Gastroesophageal sphincter (tissue), 4 donors: ENCODE results near the gene HYAL4. TPM values are rescaled to one million over a fixed set of nuclear protein-coding genes. Genes with fewer than 3 reads are reported as not detected.

ENCODE experiments used
- ATAC-seq: fragments of 150-250 bp; one replicate; pipeline ENCODE4 v1.9.1; 2016; ENCODE audit warnings: mild to moderate bottlenecking, moderate library complexity
- H3K27ac ChIP-seq, 4 donors: fragments of 200-600 bp; sonication (generic) in 3 of 4; 1 replicate in 3 of 4; 2 replicates in 1 of 4; pipeline ENCODE4 v1.5.1; 2016 to 2019
- H3K27me3 ChIP-seq: fragments of 200-600 bp; sonication (generic); one replicate; pipeline ENCODE4 v1.5.1; 2019
- H3K36me3 ChIP-seq, 2 donors: fragments of 200-600 bp; sonication (generic); one replicate each; pipeline ENCODE4 v1.5.1; 2019; ENCODE audit warnings: control low read depth in 1 of 2
- H3K4me1 ChIP-seq, 3 donors: fragments of 200-600 bp; sonication (generic); 1 replicate in 2 of 3; 2 replicates in 1 of 3; pipeline ENCODE4 v1.5.1; 2016 to 2019; ENCODE audit warnings: control low read depth in 2 of 3
- H3K4me3 ChIP-seq, 2 donors: fragments of 200-600 bp; sonication (generic); one replicate each; pipeline ENCODE4 v1.5.1; 2019; ENCODE audit warnings: mild to moderate bottlenecking in 1 of 2, moderate library complexity in 1 of 2
- H3K9me3 ChIP-seq, 3 donors: fragments of 200-600 bp; sonication (generic); one replicate each; pipeline ENCODE4 v1.5.1; 2017 to 2019; ENCODE audit warnings: control low read depth in 2 of 3
- CTCF ChIP-seq, 4 experiments: fragments of 200-600 bp in 2 of 4; fragments of 450-650 bp in 2 of 4; sonication (generic) in 1 of 4; IDR thresholded peaks; one replicate each; pipeline ENCODE4 v1.5.1; 2017 to 2019; ENCODE audit warnings: antibody characterized with exemption in 4 of 4, mild to moderate bottlenecking in 2 of 4, moderate library complexity in 2 of 4
- EP300 ChIP-seq: sonication (generic); formaldehyde crosslinking; IDR thresholded peaks from one replicate; pipeline ENCODE4 v1.6.1; 2017; ENCODE audit warnings: antibody characterized with exemption, mild to moderate bottlenecking
- POLR2A ChIP-seq, 2 donors: fragments of 450-650 bp; IDR thresholded peaks; one replicate each; pipeline ENCODE4 v1.6.1; 2017; ENCODE audit warnings: antibody characterized with exemption in 2 of 2, mild to moderate bottlenecking in 2 of 2, moderate library complexity in 1 of 2
- POLR2AphosphoS5 ChIP-seq: sonication (generic); formaldehyde crosslinking; IDR thresholded peaks from one replicate; pipeline ENCODE4 v1.6.1; 2017; ENCODE audit warnings: antibody characterized with exemption
- WGBS, 2 donors: methylation state at CpG; one replicate each; pipeline ENCODE4 v1.1.5; 2018; ENCODE audit warnings: low coverage in 1 of 2; 5-methylcytosine and 5-hydroxymethylcytosine counted together
- total RNA-seq, 4 donors: library from RNA; depleted of rRNA; stranded (reverse); fragments of >200 nt; gene quantifications; one replicate each; pipeline ENCODE4 v1.1.0, GENCODE V29; 2016

Gene HYAL4
- not detected for total RNA-seq

GRCh38 chr7:123844712-123845219 lies at the start of gene HYAL4:
TSS of gene HYAL4 (plus strand) at chr7:123845169. CDS start at chr7:123868274, 23,105 bp downstream.
- no peak for ATAC-seq
- H3K27me3 ChIP-seq: no peaks in the 10 kb centered on the region
- no peaks in the 10 kb centered on the region for H3K9me3 ChIP-seq
- no peaks in the 10 kb centered on the region for H3K36me3 ChIP-seq
- TF ChIP-seq EP300 (no peak), POLR2AphosphoS5 (no peak), POLR2A (IDR thresholded peaks at IDR 0.05) (no peak), CTCF (IDR thresholded peaks at IDR 0.05) (no peak)
- H3K27ac ChIP-seq: no peak within 1 kb of the TSS
- H3K4me1 ChIP-seq: no peaks in the 10 kb centered on the region
- WGBS, 2 donors: 74 to 94% methylated on average over 3 to 10 of the region's 11 CpGs
- H3K4me3 ChIP-seq: no peak within 1 kb of the TSS

GRCh38 chr7:123795917-123796316 lies 49.1 kb upstream of the HYAL4 start:
- H3K4me3 ChIP-seq: no peak overlapping the region
- 82 to 88% methylated on average over 1 of the region's 1 CpG for WGBS, 2 donors
- H3K9me3 ChIP-seq: no peaks in the 10 kb centered on the region
- no peak for ATAC-seq
- H3K27me3 ChIP-seq: no peaks in the 10 kb centered on the region
- no peaks in the 10 kb centered on the region for H3K36me3 ChIP-seq
- TF ChIP-seq CTCF (IDR thresholded peaks at IDR 0.05): no peak
- no peak for TF ChIP-seq POLR2A (IDR thresholded peaks at IDR 0.05)
- TF ChIP-seq EP300: no peak
- no peak for TF ChIP-seq POLR2AphosphoS5
- H3K4me1 ChIP-seq: peaks cover 0 to 11% (median 0%) of the 10 kb centered on the region in 3 donors
- no peak overlapping the region for H3K27ac ChIP-seq

- Histone ChIP-seq H3K27ac (no peak overlapping the region), H3K4me1 (peaks cover 0 to 11% (median 0%) of the 10 kb centered on the region in 3 donors), H3K36me3 (no peaks in the 10 kb centered on the region), H3K4me3 (no peak overlapping the region), H3K9me3 (no peaks in the 10 kb centered on the region), H3K27me3 (no peaks in the 10 kb centered on the region)
- ATAC-seq: no peak
- TF ChIP-seq POLR2A (IDR thresholded peaks at IDR 0.05): no peak
- TF ChIP-seq EP300: no peak
- no peak for TF ChIP-seq POLR2AphosphoS5
- TF ChIP-seq CTCF (IDR thresholded peaks at IDR 0.05): no peak
- 92 to 100% methylated on average over 1 of the region's 1 CpG for WGBS, 2 donors
These were observed 48.4 kb upstream of the HYAL4 start for GRCh38 chr7:123796568-123796967.

- 39 to 45% methylated on average over 2 of the region's 2 CpGs for WGBS, 2 donors
- no peak overlapping the region for H3K27ac ChIP-seq
- no peak for TF ChIP-seq EP300
- TF ChIP-seq POLR2AphosphoS5: peak; percentile 36
- TF ChIP-seq CTCF (IDR thresholded peaks at IDR 0.05): peak; percentile 37 to 61 (median 52)
- peak; percentile 88 for ATAC-seq
- H3K9me3 ChIP-seq: no peaks in the 10 kb centered on the region
- H3K27me3 ChIP-seq: no peaks in the 10 kb centered on the region
- no peaks in the 10 kb centered on the region for H3K36me3 ChIP-seq
- peaks cover 0 to 11% (median 0%) of the 10 kb centered on the region in 3 donors for H3K4me1 ChIP-seq
- no peak overlapping the region for H3K4me3 ChIP-seq
These were observed 47.1 kb upstream of the HYAL4 start for GRCh38 chr7:123797673-123798531.
